Muscle of arm (tissue), 12 donors: ENCODE results near the gene TAS2R1. TPM values are rescaled to one million over a fixed set of nuclear protein-coding genes. Genes with fewer than 3 reads are reported as not detected.
"Not testable (repeated sequence)": the region's sequence is repeated elsewhere in the genome, so short reads cannot be mapped to it uniquely, and the experiment has no call there.

ENCODE experiments used
- DNase-seq: peaks from one replicate; pipeline ENCODE4 v3.0.0-alpha.2; 2013
- polyA plus RNA-seq, 12 donors: library from polyadenylated mRNA; unstranded; fragments of 120-200 nt; gene quantifications; one replicate each; pipeline ENCODE4 v1.2.1, GENCODE V29; 2013; ENCODE audit not compliant: insufficient read length in 12 of 12

Gene TAS2R1
- polyA plus RNA-seq, 12 donors = 0.15 to 0.34 (median 0.18) TPM; not detected in 7

- no peak for DNase-seq
These were observed 6.5 kb downstream of the TAS2R1 start for GRCh38 chr5:9623661-9624060.

GRCh38 chr5:9622971-9623421, 7.2 kb downstream of the TAS2R1 start:
- DNase-seq = peak; percentile 78

- DNase-seq = no peak
These were observed 8.7 kb downstream of the TAS2R1 start for GRCh38 chr5:9621379-9621903.

GRCh38 chr5:9619331-9620092, 10.6 kb downstream of the TAS2R1 start:
- DNase-seq = no peak

DNA sequence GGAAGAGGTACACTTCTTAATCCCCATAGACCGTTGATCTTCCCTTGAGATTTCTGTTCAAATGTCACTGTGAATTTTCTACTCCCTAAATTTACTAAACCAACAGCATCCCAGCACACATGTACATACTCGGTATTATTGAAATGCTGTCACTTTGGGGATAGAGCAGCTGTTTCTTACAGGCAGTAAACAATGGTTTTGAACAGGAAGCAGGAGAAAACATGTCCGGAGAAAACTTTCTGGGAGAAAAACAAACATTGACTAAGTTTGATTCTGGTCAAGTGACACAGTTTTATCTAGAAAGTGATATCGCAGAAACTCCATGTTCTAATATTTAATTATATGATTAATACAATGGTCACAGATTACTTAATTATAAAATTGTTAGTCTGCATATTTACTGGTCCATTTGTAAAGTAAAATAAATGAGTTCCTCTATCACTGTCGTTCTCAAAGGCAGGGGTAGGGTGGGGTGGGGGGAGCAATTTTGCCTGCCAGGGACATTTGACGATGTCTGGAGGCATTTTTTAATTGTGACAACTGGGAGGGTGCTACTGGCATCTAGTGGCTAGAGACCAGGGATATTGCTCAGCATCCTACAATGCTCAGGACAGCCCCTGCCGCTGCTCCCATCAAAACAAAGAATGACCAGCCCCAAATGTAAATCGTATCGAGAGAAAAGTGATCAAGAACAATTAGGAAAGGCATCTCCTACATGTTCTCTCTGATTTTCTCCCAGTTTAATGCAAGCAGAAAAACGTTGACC, 12.2 kb downstream of the TAS2R1 start:
- no peak for DNase-seq

DNA sequence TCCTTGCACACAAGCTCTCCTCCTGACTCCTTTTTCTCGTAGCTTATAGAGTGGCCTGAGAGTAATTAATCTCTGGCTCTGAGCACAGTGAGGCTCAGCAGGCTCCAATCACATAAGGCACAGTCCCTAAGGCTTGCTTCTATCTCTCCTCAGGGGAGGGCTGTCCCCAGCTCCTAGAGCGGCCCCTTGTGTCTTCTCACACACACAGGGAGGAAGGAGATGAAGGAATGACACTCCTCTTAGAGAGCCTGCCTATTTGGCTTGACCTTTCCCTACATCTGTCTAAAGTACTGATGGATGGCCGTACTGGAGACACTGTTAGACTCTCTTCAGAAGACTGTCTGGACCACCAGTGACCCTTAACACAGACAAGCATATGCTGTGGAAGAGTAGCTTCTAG, 12.9 kb downstream of the TAS2R1 start:
- no peak for DNase-seq

GRCh38 chr5:9615331-9615730, 14.8 kb downstream of the TAS2R1 start:
- no peak for DNase-seq

DNA sequence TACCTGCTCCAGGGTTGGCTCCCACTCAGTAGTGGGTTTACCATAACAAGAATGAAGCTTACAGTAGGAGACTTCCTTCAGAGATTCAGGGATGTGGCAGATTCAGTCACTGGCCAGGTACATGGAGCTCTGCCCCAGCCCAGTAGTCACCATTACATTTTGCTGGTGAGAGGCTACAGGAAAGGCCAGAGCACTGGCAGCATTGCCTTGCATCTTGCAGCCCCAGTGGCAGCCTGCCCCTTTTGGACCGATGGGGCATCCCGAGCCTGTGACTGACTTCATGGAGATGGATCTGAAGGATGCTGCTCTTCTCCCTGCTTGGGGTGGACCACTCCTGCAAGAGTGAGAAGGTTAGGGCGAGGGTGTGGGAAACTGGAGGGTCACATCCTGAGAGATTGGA, 16.8 kb downstream of the TAS2R1 start:
- DNase-seq = no peak

- no peak for DNase-seq
These were observed 19.2 kb downstream of the TAS2R1 start for GRCh38 chr5:9610969-9611368.

GRCh38 chr5:9610364-9610763, 19.8 kb downstream of the TAS2R1 start:
- DNase-seq = no peak

DNA sequence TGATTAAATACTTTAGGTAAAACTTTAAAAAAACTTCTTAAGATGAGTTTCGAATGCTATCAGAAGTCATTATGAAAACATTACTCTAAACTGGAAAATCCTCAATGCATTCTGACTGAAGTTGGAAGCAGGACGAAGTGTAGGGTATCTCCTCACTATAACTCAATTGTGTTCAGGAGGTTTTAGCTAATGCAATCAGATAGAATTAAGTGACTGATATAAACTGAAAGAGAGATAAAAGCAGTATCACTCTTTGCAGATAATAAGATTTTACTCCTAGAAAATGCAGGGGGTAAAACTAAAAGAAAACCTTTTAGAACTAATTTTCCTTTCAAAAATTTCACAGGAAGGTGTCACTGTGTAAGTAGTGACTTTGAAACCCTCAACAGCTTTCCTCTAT, 22.1 kb downstream of the TAS2R1 start:
- no peak for DNase-seq

DNA sequence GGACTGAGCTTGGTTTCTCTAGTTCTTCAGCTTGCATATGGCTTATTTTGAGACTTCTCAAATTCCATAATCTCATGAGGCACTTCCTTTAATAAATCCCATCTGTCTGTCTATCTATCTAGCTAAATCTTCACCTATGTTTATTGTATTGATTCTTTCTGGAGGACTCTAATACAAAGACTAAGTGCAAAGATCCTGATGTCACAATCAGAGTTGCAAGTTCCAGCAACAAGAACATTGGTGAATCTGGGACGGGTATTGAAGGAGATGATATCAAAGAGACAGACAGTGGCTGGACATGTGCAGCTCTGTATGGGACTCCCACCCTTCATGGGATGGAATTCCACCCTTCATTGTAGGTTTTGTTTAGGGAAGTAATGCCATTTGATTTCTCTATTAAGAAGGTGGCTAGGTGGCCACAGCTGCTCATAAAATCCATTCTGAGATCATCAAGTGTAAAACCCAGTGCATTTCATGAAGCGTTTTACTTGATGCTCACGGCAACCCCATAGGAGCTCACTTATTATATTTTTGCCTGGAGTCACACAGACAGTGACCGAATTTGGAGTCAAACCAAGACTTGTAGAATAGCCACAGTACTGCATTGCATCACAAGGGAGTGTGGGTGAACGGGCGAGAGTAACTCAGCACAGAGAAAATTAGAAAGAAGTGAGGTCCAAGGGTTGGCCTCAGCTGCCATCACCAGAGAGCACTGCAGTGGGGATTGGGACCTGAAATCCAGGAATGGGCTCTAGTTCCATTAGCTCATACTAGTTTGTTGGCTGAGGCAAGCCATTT, 24.9 kb downstream of the TAS2R1 start:
- no peak for DNase-seq

- DNase-seq = no peak
These were observed 25.7 kb downstream of the TAS2R1 start for GRCh38 chr5:9604416-9604815.

GRCh38 chr5:9601055-9601739, 29.0 kb downstream of the TAS2R1 start:
- no peak for DNase-seq

GRCh38 chr5:9599391-9599790, 30.8 kb downstream of the TAS2R1 start:
- no peak for DNase-seq

DNA sequence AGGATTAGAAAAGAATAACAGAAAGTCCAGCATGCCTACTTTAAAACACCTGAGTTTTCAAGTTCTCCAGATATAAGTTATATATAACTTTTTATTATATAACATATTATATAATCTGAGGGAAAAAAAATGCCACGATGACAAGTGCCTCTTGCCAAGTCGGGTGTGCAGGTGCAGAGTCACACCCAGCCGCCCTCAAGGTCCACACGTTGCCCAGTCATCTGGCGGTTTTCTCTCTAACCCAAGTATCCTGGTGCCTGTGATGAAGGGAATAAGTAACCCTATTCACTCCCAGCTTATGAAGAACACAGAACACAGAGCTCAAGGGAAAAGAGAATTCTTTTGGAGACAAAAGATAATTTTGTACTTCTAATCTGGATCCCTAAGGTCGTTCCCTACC, 31.8 kb downstream of the TAS2R1 start:
- not testable (repeated sequence) for DNase-seq

- not testable (repeated sequence) for DNase-seq
These were observed 32.8 kb downstream of the TAS2R1 start for GRCh38 chr5:9597322-9597721.

GRCh38 chr5:9596824-9597223, 33.3 kb downstream of the TAS2R1 start:
- no peak for DNase-seq

- DNase-seq = peak; percentile 61
These were observed 33.9 kb downstream of the TAS2R1 start for GRCh38 chr5:9596171-9596780.

- DNase-seq = no peak
These were observed 35.2 kb downstream of the TAS2R1 start for GRCh38 chr5:9594913-9595312.
